ENCODE results near the gene PHLDA1. TPM values are rescaled to one million over a fixed set of nuclear protein-coding genes. Genes with fewer than 3 reads are reported as not detected.

The PHLDA1 gene
- total and polyA plus RNA-seq, 9 of the 15 experiments (the other 6 are each of a cell fraction or from before 2014, with no cell fraction given) = 0.15 to 2.9 (median 0.54) TPM

GRCh38 chr12:76024102-76024781, 7.3 kb downstream of the PHLDA1 start:
- ATAC-seq (no peak), DNase-seq (ENCODE audit: extremely low read depth in 1 of 4, low spot score in 3 of 4) (no peak), FAIRE-seq (no peak)
- no peaks in the 10 kb centered on the region for H4K20me1 ChIP-seq (replicated peaks; ENCODE audit: control insufficient read depth, insufficient read depth, low read length)
- ChIA-PET CTCF (ENCODE audit: low intra/inter-chr PET ratio) (no interaction called here), POLR2A (interaction anchor here (1.1 kb wide), 1 partner anchor 93 kb away, joined by 6 read pairs; no protein-coding TSS in a partner anchor)
- no peaks in the 10 kb centered on the region for H3K36me3 ChIP-seq (ENCODE audit: control insufficient read depth, insufficient read depth, low read length)
- H3K4me2 ChIP-seq (ENCODE audit: insufficient read depth, low read length) = no peak overlapping the region
- in situ Hi-C loops (cut with MboI) = no loop called here
- no peak overlapping the region for H3K4me3 ChIP-seq
- no peak overlapping the region for H2AFZ ChIP-seq (ENCODE audit: low read depth, low read length)
- H3K4me1 ChIP-seq (replicated peaks in 1 of 2; ENCODE audit: control insufficient read depth in 2 of 2, insufficient read depth in 2 of 2, low read length in 2 of 2) = peaks cover 0 to 11% of the 10 kb centered on the region in 2 experiments; a peak in 2 of 5 replicates
- no peak overlapping the region for H3K9ac ChIP-seq (ENCODE audit: insufficient read depth in 1 of 2, low read depth in 2 of 2, low read length in 2 of 2)
- intact Hi-C loops (cut with micrococcal nuclease) = no loop called here
- no peak overlapping the region for H3K27ac ChIP-seq (ENCODE audit: extremely low read depth, low read depth, low read length)
- BruUV-seq (replicated peaks) = no TSS peak
- H3K9me3 ChIP-seq (replicated peaks; ENCODE audit: control insufficient read depth, insufficient read depth, low read depth, low read length) = no peaks in the 10 kb centered on the region
- WGBS (ENCODE audit: insufficient coverage, low coverage, missing lambda C conversion rate) = 34% methylated on average over 8 of the region's 8 CpGs
- no peaks in the 10 kb centered on the region for H3K9me1 ChIP-seq (ENCODE audit: control insufficient read depth, insufficient read depth, low read length)
- H3K27me3 ChIP-seq (ENCODE audit: control insufficient read depth in 2 of 2, insufficient read depth in 2 of 2, low read length in 2 of 2) = no peaks in the 10 kb centered on the region
- TF ChIP-seq MAZ (CRISPR knock-in tag; conservative IDR thresholded peaks at IDR 0.05 in 1 of 2, IDR thresholded peaks at IDR 0.05 in 1 of 2) = no peak
- no peak for TF ChIP-seq EGR1 (conservative IDR thresholded peaks at IDR 0.05)
- TF ChIP-seq ZNF77 (CRISPR knock-in tag; IDR thresholded peaks at IDR 0.05) = no peak
- no peak for TF ChIP-seq JUND (IDR thresholded peaks at IDR 0.05; ENCODE audit: borderline replicate concordance, low read depth, low read length)
- TF ChIP-seq JUND (tag; IDR thresholded peaks at IDR 0.05; ENCODE audit: borderline replicate concordance, low read depth, low read length) = no peak
- no peak for TF ChIP-seq ATF3 (IDR thresholded peaks at IDR 0.05)
- no peak for TF ChIP-seq ATF3 (CRISPR knock-in tag; conservative IDR thresholded peaks at IDR 0.05)
- no peak for TF ChIP-seq ZFP1 (CRISPR knock-in tag; IDR thresholded peaks at IDR 0.05)
- TF ChIP-seq YY1 (IDR thresholded peaks at IDR 0.05; ENCODE audit: borderline replicate concordance in 1 of 3, control insufficient read depth in 1 of 3, extremely low read depth in 1 of 3, insufficient read depth in 3 of 3, insufficient read length in 1 of 3, insufficient replicate concordance in 2 of 3, low read depth in 1 of 3, low read length in 2 of 3) = no peak
- TF ChIP-seq ZNF583 (CRISPR knock-in tag; IDR thresholded peaks at IDR 0.05) = no peak
- H3K79me2 ChIP-seq (ENCODE audit: control insufficient read depth, insufficient read depth, low read length) = no peaks in the 10 kb centered on the region

Data from K562 (cell line).